HEK293 (cell line): ENCODE data around the gene ME3.

Source experiments
- CTCF ChIA-PET: fragments of 350-600 bp; formaldehyde crosslinking; extraction: SDS; loops from one replicate; lab custom pipeline; 2021; ENCODE audit warnings: antibody characterized with exemption; lab: Yijun Ruan, JAX
- POLR2A ChIA-PET: fragments of 300-600 bp; formaldehyde crosslinking; extraction: SDS; loops from one replicate; lab custom pipeline; 2020; ENCODE audit warnings: antibody characterized with exemption, inconsistent platforms; lab: Yijun Ruan, JAX
- H3K27ac ChIP-seq: fragments of 200-500 bp; sonication (Bioruptor generic); 2 replicates; pipeline ENCODE4 v1.5.1; 2014; ENCODE audit warnings: low read depth, low read length, control low read depth, inconsistent platforms; ENCODE audit errors: extremely low read depth
- H3K36me3 ChIP-seq, 2 experiments: fragments of 200-500 bp in 1 of 2; sonication (Bioruptor generic) in 1 of 2; 1 replicate in 1 of 2; 2 replicates in 1 of 2; pipeline ENCODE4 v1.5.1; 2014 to 2017; ENCODE audit warnings: inconsistent platforms in 2 of 2, low read length in 2 of 2; ENCODE audit not compliant: control insufficient read depth in 2 of 2, insufficient read depth in 1 of 2
- H3K4me1 ChIP-seq: fragments of 200-500 bp; sonication (Bioruptor generic); 2 replicates; pipeline ENCODE4 v1.5.1; 2014; ENCODE audit warnings: mild to moderate bottlenecking, low read length, inconsistent platforms; ENCODE audit not compliant: control insufficient read depth, insufficient read depth
- H3K4me3 ChIP-seq: 2 replicates; pipeline ENCODE4 v1.5.1; 2011; ENCODE audit warnings: low read depth, mild to moderate bottlenecking, control low read depth, low read length, moderate library complexity
- H3K9me3 ChIP-seq: fragments of 200-500 bp; sonication (Bioruptor generic); 2 replicates; pipeline ENCODE4 v1.5.1; 2014; ENCODE audit warnings: low read depth, low read length, inconsistent platforms; ENCODE audit not compliant: control insufficient read depth, insufficient read depth
- BCL11B ChIP-seq: fragments of 450-650 bp; formaldehyde crosslinking; IDR thresholded peaks from 2 replicates; pipeline ENCODE4 v1.5.1; 2016; ENCODE audit warnings: low read depth, missing biosample characterization, missing genetic modification characterization
- EGR2 ChIP-seq: fragments of 450-650 bp; formaldehyde crosslinking; IDR thresholded peaks from 2 replicates; pipeline ENCODE4 v1.5.1; 2016; ENCODE audit warnings: low read depth, missing biosample characterization, missing genetic modification characterization
- GLIS1 ChIP-seq: fragments of 450-650 bp; formaldehyde crosslinking; IDR thresholded peaks from 2 replicates; pipeline ENCODE4 v1.5.1; 2016; ENCODE audit warnings: missing biosample characterization, missing genetic modification characterization
- KLF8 ChIP-seq: fragments of 450-650 bp; formaldehyde crosslinking; IDR thresholded peaks from 2 replicates; pipeline ENCODE4 v1.5.1; 2016; ENCODE audit warnings: missing biosample characterization, missing genetic modification characterization
- MZF1 ChIP-seq: fragments of 450-650 bp; formaldehyde crosslinking; IDR thresholded peaks from 2 replicates; pipeline ENCODE4 v1.5.1; 2017; ENCODE audit warnings: missing biosample characterization, missing genetic modification characterization, borderline replicate concordance
- RBAK ChIP-seq: fragments of 450-650 bp; formaldehyde crosslinking; IDR thresholded peaks from 2 replicates; pipeline ENCODE4 v1.5.1; 2016; ENCODE audit warnings: missing biosample characterization, missing genetic modification characterization
- TRIM28 ChIP-seq: IDR thresholded peaks from 2 replicates; pipeline ENCODE4 v1.6.1; 2011; ENCODE audit warnings: low read length, control low read depth, borderline replicate concordance
- ZFP3 ChIP-seq: fragments of 450-650 bp; formaldehyde crosslinking; IDR thresholded peaks from 2 replicates; pipeline ENCODE4 v1.5.1; 2016; ENCODE audit warnings: low read depth, missing biosample characterization, missing genetic modification characterization
- ZFP41 ChIP-seq: fragments of 450-650 bp; formaldehyde crosslinking; IDR thresholded peaks from 2 replicates; pipeline ENCODE4 v1.5.1; 2016; ENCODE audit warnings: missing biosample characterization, missing genetic modification characterization, borderline replicate concordance
- ZNF132 ChIP-seq: fragments of 450-650 bp; formaldehyde crosslinking; IDR thresholded peaks from 2 replicates; pipeline ENCODE4 v1.5.1; 2017; ENCODE audit warnings: missing biosample characterization, missing genetic modification characterization, borderline replicate concordance
- ZNF138 ChIP-seq: fragments of 450-650 bp; formaldehyde crosslinking; IDR thresholded peaks from 2 replicates; pipeline ENCODE4 v1.5.1; 2016; ENCODE audit warnings: missing biosample characterization, missing genetic modification characterization, borderline replicate concordance
- ZNF146 ChIP-seq: fragments of 450-650 bp; formaldehyde crosslinking; IDR thresholded peaks from 2 replicates; pipeline ENCODE4 v1.5.1; 2016; ENCODE audit warnings: missing biosample characterization, missing genetic modification characterization
- ZNF157 ChIP-seq: fragments of 450-650 bp; formaldehyde crosslinking; IDR thresholded peaks from 2 replicates; pipeline ENCODE4 v1.5.1; 2016; ENCODE audit warnings: missing biosample characterization, missing genetic modification characterization
- ZNF175 ChIP-seq: fragments of 450-650 bp; formaldehyde crosslinking; IDR thresholded peaks from 2 replicates; pipeline ENCODE4 v1.5.1; 2016; ENCODE audit warnings: missing biosample characterization, missing genetic modification characterization
- ZNF266 ChIP-seq: fragments of 450-650 bp; formaldehyde crosslinking; IDR thresholded peaks from 2 replicates; pipeline ENCODE4 v1.5.1; 2016; ENCODE audit warnings: missing biosample characterization, missing genetic modification characterization, low read depth
- ZNF302 ChIP-seq: fragments of 450-650 bp; formaldehyde crosslinking; IDR thresholded peaks from 2 replicates; pipeline ENCODE4 v1.5.1; 2016; ENCODE audit warnings: missing biosample characterization, missing genetic modification characterization, low read depth
- ZNF37A ChIP-seq: fragments of 450-650 bp; IDR thresholded peaks from 2 replicates; pipeline ENCODE4 v1.5.1; 2018; ENCODE audit warnings: missing biosample characterization, missing genetic modification characterization
- ZNF544 ChIP-seq: fragments of 450-650 bp; formaldehyde crosslinking; IDR thresholded peaks from 2 replicates; pipeline ENCODE4 v1.5.0; 2017; ENCODE audit warnings: missing biosample characterization, missing genetic modification characterization
- ZNF555 ChIP-seq: fragments of 450-650 bp; formaldehyde crosslinking; conservative IDR thresholded peaks from 2 replicates; pipeline ENCODE4 v1.5.1; 2017; ENCODE audit warnings: missing biosample characterization, mild to moderate bottlenecking, missing genetic modification characterization, inconsistent platforms
- ZNF610 ChIP-seq: fragments of 450-650 bp; formaldehyde crosslinking; IDR thresholded peaks from 2 replicates; pipeline ENCODE4 v1.5.1; 2016; ENCODE audit warnings: missing biosample characterization, missing genetic modification characterization, borderline replicate concordance
- ZNF658 ChIP-seq: fragments of 450-650 bp; formaldehyde crosslinking; IDR thresholded peaks from 2 replicates; pipeline ENCODE4; 2016; ENCODE audit warnings: missing biosample characterization, missing genetic modification characterization
- ZNF747 ChIP-seq: fragments of 450-650 bp; formaldehyde crosslinking; IDR thresholded peaks from 2 replicates; pipeline ENCODE4 v1.5.1; 2016; ENCODE audit warnings: missing biosample characterization, missing genetic modification characterization
- ZNF785 ChIP-seq: fragments of 450-650 bp; formaldehyde crosslinking; IDR thresholded peaks from 2 replicates; pipeline ENCODE4 v1.5.1; 2016; ENCODE audit warnings: missing biosample characterization, missing genetic modification characterization
- TF ChIP-seq, protein P1 (sequence below): fragments of 450-650 bp; formaldehyde crosslinking; IDR thresholded peaks from 2 replicates; pipeline ENCODE4 v1.5.1; 2016; ENCODE audit warnings: missing biosample characterization, missing genetic modification characterization
- TF ChIP-seq, protein P2 (sequence below): fragments of 450-650 bp; formaldehyde crosslinking; IDR thresholded peaks from 2 replicates; pipeline ENCODE4 v1.5.1; 2017; ENCODE audit warnings: missing biosample characterization, missing genetic modification characterization
- TF ChIP-seq, protein P3 (sequence below): fragments of 450-650 bp; formaldehyde crosslinking; IDR thresholded peaks from 2 replicates; pipeline ENCODE4 v1.5.1; 2016; ENCODE audit warnings: missing biosample characterization, missing genetic modification characterization
- TF ChIP-seq, protein P4 (sequence below): fragments of 450-650 bp; formaldehyde crosslinking; IDR thresholded peaks from 2 replicates; pipeline ENCODE4 v1.5.1; 2016; ENCODE audit warnings: missing biosample characterization, missing genetic modification characterization
- TF ChIP-seq, protein P5 (sequence below): fragments of 450-650 bp; formaldehyde crosslinking; IDR thresholded peaks from 2 replicates; pipeline ENCODE4 v1.5.1; 2016; ENCODE audit warnings: missing biosample characterization, missing genetic modification characterization

The ME3 gene

DNA sequence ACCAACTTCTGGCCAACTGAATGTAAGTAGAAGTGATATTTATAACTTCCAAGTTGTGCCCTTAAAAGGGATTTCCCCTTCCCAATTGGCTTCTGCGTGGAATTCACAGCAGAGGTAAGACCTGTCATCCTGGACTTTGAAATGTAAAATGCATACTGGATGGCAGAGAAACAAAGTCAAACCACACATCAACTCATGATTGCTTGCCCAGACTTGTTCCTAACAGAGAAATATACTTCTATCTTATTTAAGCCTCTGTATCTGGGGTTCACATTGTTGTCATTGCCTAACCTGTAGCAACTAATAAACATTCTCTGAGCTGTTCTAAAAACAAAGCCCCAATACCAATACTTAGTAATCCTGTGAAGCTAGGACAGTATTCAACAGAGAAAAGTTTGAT lies 6.2 kb downstream of the ME3 start:
- ChIA-PET POLR2A (no interaction called here), CTCF (interaction anchor here (0.6 to 1.6 kb wide), 4 partner anchors 10 to 224 kb away, joined by 3 to 7 read pairs (median 4); no protein-coding TSS in a partner anchor)
- Histone ChIP-seq H3K9me3 (no peaks in the 10 kb centered on the region), H3K4me1 (no peaks in the 10 kb centered on the region), H3K36me3 (no peaks in the 10 kb centered on the region), H3K27ac (no peak overlapping the region), H3K4me3 (no peak overlapping the region)
- TF ChIP-seq ZNF157 (tag by site-specific recombination), result no peak
- TF ChIP-seq ZNF138 (tag by site-specific recombination), result no peak
- TF ChIP-seq ZFP41 (tag by site-specific recombination), result no peak
- TF ChIP-seq RBAK (tag by site-specific recombination), result no peak
- TF ChIP-seq GLIS1 (tag by site-specific recombination), result no peak
- no peak for TF ChIP-seq ZNF266
- TF ChIP-seq EGR2, result no peak
- no peak for TF ChIP-seq ZNF544 (tag by site-specific recombination)
- TF ChIP-seq ZNF146 (tag by site-specific recombination), result no peak
- TF ChIP-seq, protein P1, sequence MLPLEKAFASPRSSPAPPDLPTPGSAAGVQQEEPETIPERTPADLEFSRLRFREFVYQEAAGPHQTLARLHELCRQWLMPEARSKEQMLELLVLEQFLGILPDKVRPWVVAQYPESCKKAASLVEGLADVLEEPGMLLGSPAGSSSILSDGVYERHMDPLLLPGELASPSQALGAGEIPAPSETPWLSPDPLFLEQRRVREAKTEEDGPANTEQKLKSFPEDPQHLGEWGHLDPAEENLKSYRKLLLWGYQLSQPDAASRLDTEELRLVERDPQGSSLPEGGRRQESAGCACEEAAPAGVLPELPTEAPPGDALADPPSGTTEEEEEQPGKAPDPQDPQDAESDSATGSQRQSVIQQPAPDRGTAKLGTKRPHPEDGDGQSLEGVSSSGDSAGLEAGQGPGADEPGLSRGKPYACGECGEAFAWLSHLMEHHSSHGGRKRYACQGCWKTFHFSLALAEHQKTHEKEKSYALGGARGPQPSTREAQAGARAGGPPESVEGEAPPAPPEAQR (tag by site-specific recombination), result no peak
- TF ChIP-seq, protein P2, sequence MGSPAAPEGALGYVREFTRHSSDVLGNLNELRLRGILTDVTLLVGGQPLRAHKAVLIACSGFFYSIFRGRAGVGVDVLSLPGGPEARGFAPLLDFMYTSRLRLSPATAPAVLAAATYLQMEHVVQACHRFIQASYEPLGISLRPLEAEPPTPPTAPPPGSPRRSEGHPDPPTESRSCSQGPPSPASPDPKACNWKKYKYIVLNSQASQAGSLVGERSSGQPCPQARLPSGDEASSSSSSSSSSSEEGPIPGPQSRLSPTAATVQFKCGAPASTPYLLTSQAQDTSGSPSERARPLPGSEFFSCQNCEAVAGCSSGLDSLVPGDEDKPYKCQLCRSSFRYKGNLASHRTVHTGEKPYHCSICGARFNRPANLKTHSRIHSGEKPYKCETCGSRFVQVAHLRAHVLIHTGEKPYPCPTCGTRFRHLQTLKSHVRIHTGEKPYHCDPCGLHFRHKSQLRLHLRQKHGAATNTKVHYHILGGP (tag by site-specific recombination), result no peak
- TF ChIP-seq, protein P3, sequence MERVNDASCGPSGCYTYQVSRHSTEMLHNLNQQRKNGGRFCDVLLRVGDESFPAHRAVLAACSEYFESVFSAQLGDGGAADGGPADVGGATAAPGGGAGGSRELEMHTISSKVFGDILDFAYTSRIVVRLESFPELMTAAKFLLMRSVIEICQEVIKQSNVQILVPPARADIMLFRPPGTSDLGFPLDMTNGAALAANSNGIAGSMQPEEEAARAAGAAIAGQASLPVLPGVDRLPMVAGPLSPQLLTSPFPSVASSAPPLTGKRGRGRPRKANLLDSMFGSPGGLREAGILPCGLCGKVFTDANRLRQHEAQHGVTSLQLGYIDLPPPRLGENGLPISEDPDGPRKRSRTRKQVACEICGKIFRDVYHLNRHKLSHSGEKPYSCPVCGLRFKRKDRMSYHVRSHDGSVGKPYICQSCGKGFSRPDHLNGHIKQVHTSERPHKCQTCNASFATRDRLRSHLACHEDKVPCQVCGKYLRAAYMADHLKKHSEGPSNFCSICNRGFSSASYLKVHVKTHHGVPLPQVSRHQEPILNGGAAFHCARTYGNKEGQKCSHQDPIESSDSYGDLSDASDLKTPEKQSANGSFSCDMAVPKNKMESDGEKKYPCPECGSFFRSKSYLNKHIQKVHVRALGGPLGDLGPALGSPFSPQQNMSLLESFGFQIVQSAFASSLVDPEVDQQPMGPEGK (tag by site-specific recombination), result no peak
- TF ChIP-seq ZNF175 (tag by site-specific recombination), result no peak
- TF ChIP-seq BCL11B (tag by site-specific recombination), result no peak
- TF ChIP-seq ZNF658 (tag by site-specific recombination), result no peak
- no peak for TF ChIP-seq ZNF302 (tag by site-specific recombination)
- TF ChIP-seq ZNF555 (tag by site-specific recombination), result no peak
- TF ChIP-seq ZNF610 (tag by site-specific recombination), result no peak
- TF ChIP-seq MZF1 (tag by site-specific recombination), result no peak

DNA sequence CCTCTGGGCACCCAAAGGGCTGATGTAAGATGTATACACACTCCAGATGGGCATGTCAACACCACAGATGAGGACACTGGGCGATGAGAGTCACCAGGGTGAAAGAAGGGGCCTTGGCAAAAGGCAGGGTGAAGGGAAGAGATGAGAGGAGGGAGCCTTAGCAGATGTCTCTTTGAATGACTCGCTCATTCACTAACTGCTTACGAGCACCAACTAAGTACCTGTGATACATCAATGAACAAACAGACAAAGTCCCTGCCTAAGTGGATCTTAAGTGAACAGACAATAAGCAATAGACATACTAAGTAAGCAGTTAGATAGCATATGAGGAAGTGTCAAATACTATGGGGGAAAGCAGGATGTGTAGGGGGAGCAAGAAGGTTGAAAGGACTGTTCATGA lies 7.5 kb downstream of the ME3 start:
- ChIA-PET POLR2A (no interaction called here), CTCF (no interaction called here)
- Histone ChIP-seq H3K4me1 (no peaks in the 10 kb centered on the region), H3K9me3 (no peaks in the 10 kb centered on the region), H3K4me3 (no peak overlapping the region), H3K36me3 (no peaks in the 10 kb centered on the region), H3K27ac (no peak overlapping the region)
- TF ChIP-seq KLF8 (tag by site-specific recombination) (no peak), ZNF785 (tag by site-specific recombination) (no peak), ZNF132 (tag by site-specific recombination) (no peak), ZNF37A (tag by site-specific recombination) (no peak), TRIM28 (no peak), ZNF747 (tag by site-specific recombination) (no peak), ZNF266 (no peak), ZFP3 (no peak)
- TF ChIP-seq, protein P4, sequence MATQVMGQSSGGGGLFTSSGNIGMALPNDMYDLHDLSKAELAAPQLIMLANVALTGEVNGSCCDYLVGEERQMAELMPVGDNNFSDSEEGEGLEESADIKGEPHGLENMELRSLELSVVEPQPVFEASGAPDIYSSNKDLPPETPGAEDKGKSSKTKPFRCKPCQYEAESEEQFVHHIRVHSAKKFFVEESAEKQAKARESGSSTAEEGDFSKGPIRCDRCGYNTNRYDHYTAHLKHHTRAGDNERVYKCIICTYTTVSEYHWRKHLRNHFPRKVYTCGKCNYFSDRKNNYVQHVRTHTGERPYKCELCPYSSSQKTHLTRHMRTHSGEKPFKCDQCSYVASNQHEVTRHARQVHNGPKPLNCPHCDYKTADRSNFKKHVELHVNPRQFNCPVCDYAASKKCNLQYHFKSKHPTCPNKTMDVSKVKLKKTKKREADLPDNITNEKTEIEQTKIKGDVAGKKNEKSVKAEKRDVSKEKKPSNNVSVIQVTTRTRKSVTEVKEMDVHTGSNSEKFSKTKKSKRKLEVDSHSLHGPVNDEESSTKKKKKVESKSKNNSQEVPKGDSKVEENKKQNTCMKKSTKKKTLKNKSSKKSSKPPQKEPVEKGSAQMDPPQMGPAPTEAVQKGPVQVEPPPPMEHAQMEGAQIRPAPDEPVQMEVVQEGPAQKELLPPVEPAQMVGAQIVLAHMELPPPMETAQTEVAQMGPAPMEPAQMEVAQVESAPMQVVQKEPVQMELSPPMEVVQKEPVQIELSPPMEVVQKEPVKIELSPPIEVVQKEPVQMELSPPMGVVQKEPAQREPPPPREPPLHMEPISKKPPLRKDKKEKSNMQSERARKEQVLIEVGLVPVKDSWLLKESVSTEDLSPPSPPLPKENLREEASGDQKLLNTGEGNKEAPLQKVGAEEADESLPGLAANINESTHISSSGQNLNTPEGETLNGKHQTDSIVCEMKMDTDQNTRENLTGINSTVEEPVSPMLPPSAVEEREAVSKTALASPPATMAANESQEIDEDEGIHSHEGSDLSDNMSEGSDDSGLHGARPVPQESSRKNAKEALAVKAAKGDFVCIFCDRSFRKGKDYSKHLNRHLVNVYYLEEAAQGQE (tag by site-specific recombination), result no peak
- TF ChIP-seq, protein P5, sequence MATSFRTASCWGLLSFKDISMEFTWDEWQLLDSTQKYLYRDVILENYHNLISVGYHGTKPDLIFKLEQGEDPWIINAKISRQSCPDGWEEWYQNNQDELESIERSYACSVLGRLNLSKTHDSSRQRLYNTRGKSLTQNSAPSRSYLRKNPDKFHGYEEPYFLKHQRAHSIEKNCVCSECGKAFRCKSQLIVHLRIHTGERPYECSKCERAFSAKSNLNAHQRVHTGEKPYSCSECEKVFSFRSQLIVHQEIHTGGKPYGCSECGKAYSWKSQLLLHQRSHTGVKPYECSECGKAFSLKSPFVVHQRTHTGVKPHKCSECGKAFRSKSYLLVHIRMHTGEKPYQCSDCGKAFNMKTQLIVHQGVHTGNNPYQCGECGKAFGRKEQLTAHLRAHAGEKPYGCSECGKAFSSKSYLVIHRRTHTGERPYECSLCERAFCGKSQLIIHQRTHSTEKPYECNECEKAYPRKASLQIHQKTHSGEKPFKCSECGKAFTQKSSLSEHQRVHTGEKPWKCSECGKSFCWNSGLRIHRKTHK, result no peak
